HFF-Myc (cell line): ENCODE measurements around the gene SOCS1.

Experiments used
- DNase-seq: peaks from one replicate; pipeline ENCODE4 v3.0.0-alpha.2; 2011; ENCODE audit warnings: low read depth; ENCODE audit errors: extremely low read depth
- H3K4me3 ChIP-seq: replicated peaks from 2 replicates; pipeline ENCODE4 v1.5.1; 2011; ENCODE audit warnings: low read depth, mild to moderate bottlenecking, control low read depth, low read length
- CTCF ChIP-seq: IDR thresholded peaks from 2 replicates; pipeline ENCODE4 v1.5.1; 2012; ENCODE audit warnings: mild to moderate bottlenecking, low read depth, low read length, control low read depth; ENCODE audit errors: missing control alignments

SOCS1 gene

GRCh38 chr16:11278681-11279628, 23.0 kb upstream of the SOCS1 start:
- H3K4me3 ChIP-seq, result no peak overlapping the region
- TF ChIP-seq CTCF, result no peak
- DNase-seq, result no peak

DNA sequence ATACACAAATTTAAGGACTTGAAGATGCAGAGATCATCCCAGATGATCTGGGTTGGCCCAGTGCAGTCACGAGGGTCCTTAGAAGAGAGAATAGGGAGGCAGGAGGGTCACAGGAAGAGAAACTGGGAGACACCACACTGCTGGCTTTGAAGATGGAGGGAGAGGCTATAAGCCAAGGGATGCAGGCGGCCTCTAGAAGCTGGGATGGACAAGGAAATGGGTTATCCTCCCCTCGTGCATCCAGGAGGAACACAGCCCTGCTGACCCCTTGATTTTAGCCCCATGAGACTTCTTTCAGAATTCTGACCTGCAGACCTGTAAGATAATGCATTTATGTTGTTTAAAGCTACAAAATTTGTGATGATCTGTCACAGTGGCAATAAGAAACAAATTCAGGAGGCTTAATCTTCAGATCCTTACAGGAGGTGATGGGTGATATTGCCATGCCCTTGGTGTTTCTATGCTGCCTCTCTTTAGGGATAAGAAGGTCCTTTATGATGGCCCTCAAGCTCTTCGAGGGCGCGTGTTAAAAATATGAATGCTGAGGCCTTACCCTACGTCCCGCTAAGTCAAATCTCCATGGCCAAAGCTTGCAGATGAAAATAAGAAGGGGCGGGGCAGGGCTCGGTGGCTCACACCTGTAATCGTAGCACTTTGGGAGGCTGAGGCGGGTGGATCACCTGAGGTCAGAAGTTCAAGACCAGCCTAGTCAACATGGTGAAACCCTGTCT, 21.8 kb upstream of the SOCS1 start:
- H3K4me3 ChIP-seq, result no peak overlapping the region
- DNase-seq, result no peak
- no peak for TF ChIP-seq CTCF

GRCh38 chr16:11276896-11277593, 21.0 kb upstream of the SOCS1 start:
- no peak overlapping the region for H3K4me3 ChIP-seq
- no peak for DNase-seq
- no peak for TF ChIP-seq CTCF

GRCh38 chr16:11276143-11276895, 20.3 kb upstream of the SOCS1 start, which contains the start of gene PRM2:
Gene PRM2, minus strand, starts transcription at chr16:11276480. Its CDS starts 110 bp downstream, at chr16:11276370.
- DNase-seq, result no peak

DNA sequence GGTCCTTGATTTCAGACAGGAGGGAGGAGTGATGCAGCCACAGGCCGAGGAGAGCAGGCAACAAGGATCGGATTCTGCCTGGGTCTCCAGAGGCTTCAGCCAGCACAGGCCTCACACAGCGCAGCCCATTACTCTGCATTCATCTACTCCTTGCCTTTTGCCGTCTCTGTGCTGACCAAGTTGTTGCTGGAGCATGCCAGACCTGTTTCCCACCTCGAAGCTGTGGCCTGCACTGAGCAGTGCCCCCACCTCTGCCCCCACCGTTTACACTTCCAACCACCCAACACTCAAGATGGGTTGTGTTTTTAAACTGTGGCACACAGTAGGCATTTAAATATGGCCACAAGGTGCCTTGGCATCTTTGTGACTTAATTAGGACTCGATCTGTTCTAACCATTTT, 19.0 kb upstream of the SOCS1 start:
- no peak overlapping the region for H3K4me3 ChIP-seq
- no peak for TF ChIP-seq CTCF
- DNase-seq, result no peak

More at GRCh38 chr16:11276143-11276895, 20.3 kb upstream of the SOCS1 start, which contains the start of gene PRM2:
- H3K4me3 ChIP-seq, result no peak within 1 kb of the TSS
- no peak for TF ChIP-seq CTCF
